PFSK-1 (cell line): Measurements from ENCODE around the gene ACKR4.

Experiments used
- FOXP2 ChIP-seq: optimal IDR thresholded peaks from 2 replicates; pipeline ENCODE3; 2011; ENCODE audit warnings: borderline replicate concordance, control low read depth, inconsistent platforms; ENCODE audit not compliant: insufficient read depth; ENCODE audit errors: extremely low read length, extremely low read depth
- POLR2AphosphoS5 ChIP-seq: IDR thresholded peaks from 2 replicates; pipeline ENCODE4 v1.6.1; 2012; ENCODE audit warnings: low read depth, mild to moderate bottlenecking, control low read depth, low read length, moderate library complexity
- REST ChIP-seq, 2 experiments: IDR thresholded peaks; 2 replicates each; pipeline versions ENCODE4 v1.6.1 to v1.8.0; 2011 to 2012; ENCODE audit warnings: low read depth in 2 of 2, low read length in 2 of 2, control low read depth in 1 of 2, inconsistent platforms in 1 of 2, mild to moderate bottlenecking in 1 of 2, moderate library complexity in 1 of 2; ENCODE audit not compliant: insufficient read depth in 1 of 2
- SIN3A ChIP-seq: IDR thresholded peaks from 2 replicates; pipeline ENCODE4 v1.6.1; 2012; ENCODE audit warnings: mild to moderate bottlenecking, low read length, moderate library complexity, borderline replicate concordance; ENCODE audit not compliant: insufficient read depth
- TAF1 ChIP-seq: IDR thresholded peaks from 2 replicates; pipeline ENCODE4 v1.6.1; 2012; ENCODE audit warnings: low read length, control low read depth, borderline replicate concordance; ENCODE audit not compliant: insufficient read depth

- TF ChIP-seq REST (IDR thresholded peaks at IDR 0.05; ENCODE audit: insufficient read depth in 1 of 2, low read depth in 2 of 2, low read length in 2 of 2), result no peak
- TF ChIP-seq POLR2AphosphoS5, result no peak
- TF ChIP-seq SIN3A, result no peak
- no peak for TF ChIP-seq TAF1
- no peak for TF ChIP-seq FOXP2
Observed at GRCh38 chr3:132635052-132635451, 38.0 kb downstream of the ACKR4 start.
